HCT116 (cell line): ENCODE results near the gene ZNRF3. TPM values are rescaled to one million over a fixed set of nuclear protein-coding genes. Genes with fewer than 3 reads are reported as not detected.

Experiments used
- ATAC-seq: fragments of 200-7000 bp; cut with Tn5 transposase; 2 replicates; pipeline ENCODE4 v1.9.1; 2020; ENCODE audit warnings: mild to moderate bottlenecking, moderate library complexity
- BruUV-seq: library from RNA; stranded (reverse); fragments of 400-500 nt; replicated peaks from 2 replicates; lab custom pipeline; 2021; lab: Mats Ljungman, UMichigan
- CTCF ChIA-PET: fragments of 300-600 bp; sonication (Branson Sonifier 250); formaldehyde crosslinking; loops from one replicate; lab custom pipeline; 2021; ENCODE audit warnings: antibody characterized with exemption; lab: Charles Lee
- POLR2A ChIA-PET: fragments of 300-600, 350-600 bp; sonication (Branson Sonifier 250); formaldehyde crosslinking; loops from one replicate; lab custom pipeline; 2021; ENCODE audit warnings: antibody characterized with exemption; lab: Charles Lee
- RAD21 ChIA-PET, 2 experiments: fragments of 300-600 bp; sonication (Branson Sonifier 250); formaldehyde crosslinking; loops; one replicate each; lab custom pipeline; 2023; ENCODE audit warnings: low total read pairs in 2 of 2; ENCODE audit not compliant: uncharacterized antibody in 2 of 2, unreplicated experiment in 2 of 2, low non-redundant PET in 1 of 2; lab: Charles Lee
- DNase-seq: peaks from one replicate; pipeline ENCODE4 v3.0.0-alpha.2; 2010; ENCODE audit warnings: low read depth, low spot score
- H2AFZ ChIP-seq: fragments of 200-600 bp; shearing (Covaris generic), sonication (generic); 2 replicates; pipeline ENCODE4 v1.6.1; 2017; ENCODE audit warnings: low read depth, mixed run types, mixed read lengths, antibody characterized with exemption, low read length; ENCODE audit not compliant: poor library complexity, severe bottlenecking
- H3K27ac ChIP-seq: 2 replicates; pipeline ENCODE4 v1.5.1; 2012; ENCODE audit warnings: low read depth, low read length
- H3K27me3 ChIP-seq: fragments of 200-600 bp; sonication (generic); 2 replicates; pipeline ENCODE4 v1.6.1; 2016; ENCODE audit warnings: mixed run types, low read length, mixed read lengths; ENCODE audit not compliant: insufficient read depth
- H3K36me3 ChIP-seq, 2 experiments: fragments of 200-500 bp in 1 of 2; fragments of 200-600 bp in 1 of 2; sonication (Bioruptor generic) in 1 of 2; sonication (generic) in 1 of 2; 2 replicates each; pipeline versions ENCODE4 v1.5.1 to v1.6.1; 2014 to 2016; ENCODE audit warnings: low read length in 2 of 2, inconsistent platforms in 1 of 2, mixed read lengths in 1 of 2, mixed run types in 1 of 2; ENCODE audit not compliant: insufficient read depth in 2 of 2, control insufficient read depth in 1 of 2
- H3K4me1 ChIP-seq, 2 experiments: fragments of 200-600 bp in 1 of 2; sonication (generic) in 1 of 2; 2 replicates each; pipeline versions ENCODE4 v1.5.1 to v1.6.1; 2012 to 2017; ENCODE audit warnings: low read length in 2 of 2, inconsistent platforms in 1 of 2, mild to moderate bottlenecking in 1 of 2, mixed read lengths in 1 of 2, mixed run types in 1 of 2, moderate library complexity in 1 of 2; ENCODE audit not compliant: insufficient read depth in 2 of 2, control insufficient read depth in 1 of 2
- H3K4me2 ChIP-seq: fragments of 200-600 bp; sonication (generic); 2 replicates; pipeline ENCODE4 v1.6.1; 2017; ENCODE audit warnings: mixed run types, low read length, mixed read lengths
- H3K4me3 ChIP-seq, 2 experiments: fragments of 200-600 bp in 1 of 2; sonication (generic) in 1 of 2; replicated peaks in 1 of 2; 2 replicates each; pipeline ENCODE4 v1.5.1; 2011 to 2016; ENCODE audit warnings: low read length in 2 of 2, control low read depth in 1 of 2, low read depth in 1 of 2, mild to moderate bottlenecking in 1 of 2, mixed read lengths in 1 of 2, mixed run types in 1 of 2
- H3K79me2 ChIP-seq: fragments of 200-600 bp; sonication (generic); 2 replicates; pipeline ENCODE4 v1.6.1; 2017; ENCODE audit warnings: mild to moderate bottlenecking, mixed run types, low read length, moderate library complexity, mixed read lengths; ENCODE audit not compliant: insufficient read depth
- H3K9ac ChIP-seq: fragments of 200-600 bp; sonication (generic); 2 replicates; pipeline ENCODE4 v1.6.1; 2016; ENCODE audit warnings: low read length, mixed read lengths
- H3K9me2 ChIP-seq: fragments of 200-600 bp; sonication (generic), shearing (Covaris generic); 2 replicates; pipeline ENCODE4 v1.6.1; 2017; ENCODE audit warnings: mixed run types, mild to moderate bottlenecking, moderate library complexity; ENCODE audit not compliant: insufficient read depth
- H3K9me3 ChIP-seq, 2 experiments: fragments of 200-500 bp in 1 of 2; fragments of 200-600 bp in 1 of 2; sonication (Bioruptor generic) in 1 of 2; sonication (generic) in 1 of 2; 2 replicates each; pipeline ENCODE4 v1.6.1; 2014 to 2017; ENCODE audit warnings: low read length in 2 of 2, mixed read lengths in 2 of 2, inconsistent platforms in 1 of 2, low read depth in 1 of 2, mild to moderate bottlenecking in 1 of 2, mixed run types in 1 of 2, moderate library complexity in 1 of 2; ENCODE audit not compliant: control insufficient read depth in 1 of 2, insufficient read depth in 1 of 2
- H4K20me1 ChIP-seq: fragments of 200-600 bp; sonication (generic), shearing (Covaris generic); 2 replicates; pipeline ENCODE4 v1.6.1; 2017; ENCODE audit warnings: mixed run types, mild to moderate bottlenecking, moderate library complexity; ENCODE audit not compliant: insufficient read depth
- ATF3 ChIP-seq: IDR thresholded peaks from 2 replicates; pipeline ENCODE4 v1.6.1; 2012
- CBX3 ChIP-seq: IDR thresholded peaks from 2 replicates; pipeline ENCODE4 v1.6.1; 2012; ENCODE audit warnings: low read depth
- EGR1 ChIP-seq: IDR thresholded peaks from 2 replicates; pipeline ENCODE4 v1.6.1; 2012; ENCODE audit warnings: low read depth
- EZH2 ChIP-seq: fragments of 200-600 bp; sonication (generic); IDR thresholded peaks from 2 replicates; pipeline ENCODE4 v1.6.1; 2017; ENCODE audit warnings: antibody characterized with exemption, mixed run types
- EZH2phosphoT487 ChIP-seq: fragments of 200-600 bp; IDR thresholded peaks from 2 replicates; pipeline ENCODE4 v1.6.1; 2018; ENCODE audit warnings: antibody characterized with exemption, borderline replicate concordance
- FOSL1 ChIP-seq: IDR thresholded peaks from 2 replicates; pipeline ENCODE4 v1.6.1; 2012; ENCODE audit warnings: low read depth
- JUND ChIP-seq: IDR thresholded peaks from 2 replicates; pipeline ENCODE4 v1.6.1; 2012
- MAX ChIP-seq: IDR thresholded peaks from 2 replicates; pipeline ENCODE4 v1.6.1; 2012
- POLR2A ChIP-seq: IDR thresholded peaks from 2 replicates; pipeline ENCODE4 v1.7.0; 2011; ENCODE audit warnings: borderline replicate concordance; ENCODE audit not compliant: insufficient read depth, insufficient read length; ENCODE audit errors: extremely low read depth
- POLR2AphosphoS5 ChIP-seq: IDR thresholded peaks from 2 replicates; pipeline ENCODE4 v1.6.1; 2011; ENCODE audit warnings: mild to moderate bottlenecking, low read depth, low read length, moderate library complexity
- RAD21 ChIP-seq: IDR thresholded peaks from 2 replicates; pipeline ENCODE4 v1.6.1; 2012; ENCODE audit warnings: low read depth, mild to moderate bottlenecking
- SIN3A ChIP-seq: IDR thresholded peaks from 2 replicates; pipeline ENCODE4 v1.6.1; 2012; ENCODE audit warnings: low read depth
- SRF ChIP-seq: IDR thresholded peaks from 2 replicates; pipeline ENCODE4 v1.6.1; 2012; ENCODE audit warnings: low read depth
- YY1 ChIP-seq: IDR thresholded peaks from 2 replicates; pipeline ENCODE4 v1.6.1; 2011; ENCODE audit warnings: low read length, low read depth, moderate library complexity, mild to moderate bottlenecking; ENCODE audit not compliant: insufficient replicate concordance; ENCODE audit errors: extremely low read depth
- ZFX ChIP-seq: fragments of 450-650 bp; IDR thresholded peaks from 2 replicates; pipeline ENCODE4 v1.6.1; 2017
- intact Hi-C: fragments of 100-400 bp; cut with micrococcal nuclease; formaldehyde crosslinking; loops from 2 replicates; pipeline ENCODE4 v1.10.0; 2022
- total RNA-seq: library from RNA; stranded (reverse); gene quantifications from one replicate; pipeline ENCODE4 v1.2.1, GENCODE V29; 2021; ENCODE audit not compliant: unreplicated experiment
- TF ChIP-seq, protein P1 (sequence below), 3 experiments: fragments of 200-600 bp in 1 of 3; sonication (generic) in 1 of 3; IDR thresholded peaks in 2 of 3; conservative IDR thresholded peaks in 1 of 3; 2 replicates each; pipeline ENCODE4 v1.5.1; 2012 to 2017; ENCODE audit warnings: low read depth in 2 of 3, low read length in 2 of 3, antibody characterized with exemption in 1 of 3, borderline replicate concordance in 1 of 3, control low read depth in 1 of 3, mild to moderate bottlenecking in 1 of 3, mixed read lengths in 1 of 3, mixed run types in 1 of 3, moderate library complexity in 1 of 3; ENCODE audit not compliant: insufficient read depth in 1 of 3

ZNRF3 gene
- total RNA-seq, 1 experiment from 2014 or later = 12.2 TPM

DNA sequence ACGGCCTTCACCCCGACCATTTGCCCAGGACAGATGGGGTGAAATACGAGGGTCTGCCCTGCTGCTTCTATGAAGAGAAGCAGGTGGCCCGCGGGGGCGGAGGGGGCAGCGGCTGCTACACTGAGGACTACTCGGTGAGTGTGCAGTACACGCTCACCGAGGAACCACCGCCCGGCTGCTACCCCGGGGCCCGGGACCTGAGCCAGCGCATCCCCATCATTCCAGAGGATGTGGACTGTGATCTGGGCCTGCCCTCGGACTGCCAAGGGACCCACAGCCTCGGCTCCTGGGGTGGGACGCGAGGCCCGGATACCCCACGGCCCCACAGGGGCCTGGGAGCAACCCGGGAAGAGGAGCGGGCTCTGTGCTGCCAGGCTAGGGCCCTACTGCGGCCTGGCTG is 167.1 kb downstream of the ZNRF3 start:
- H2AFZ ChIP-seq = no peak overlapping the region
- ChIA-PET CTCF (no interaction called here), RAD21 (no interaction called here), POLR2A (no interaction called here)
- ATAC-seq (no peak), DNase-seq (no peak)
- H3K4me3 ChIP-seq = no peak overlapping the region
- no peak for TF ChIP-seq ZFX
- TF ChIP-seq SIN3A = no peak
- TF ChIP-seq, protein P1, sequence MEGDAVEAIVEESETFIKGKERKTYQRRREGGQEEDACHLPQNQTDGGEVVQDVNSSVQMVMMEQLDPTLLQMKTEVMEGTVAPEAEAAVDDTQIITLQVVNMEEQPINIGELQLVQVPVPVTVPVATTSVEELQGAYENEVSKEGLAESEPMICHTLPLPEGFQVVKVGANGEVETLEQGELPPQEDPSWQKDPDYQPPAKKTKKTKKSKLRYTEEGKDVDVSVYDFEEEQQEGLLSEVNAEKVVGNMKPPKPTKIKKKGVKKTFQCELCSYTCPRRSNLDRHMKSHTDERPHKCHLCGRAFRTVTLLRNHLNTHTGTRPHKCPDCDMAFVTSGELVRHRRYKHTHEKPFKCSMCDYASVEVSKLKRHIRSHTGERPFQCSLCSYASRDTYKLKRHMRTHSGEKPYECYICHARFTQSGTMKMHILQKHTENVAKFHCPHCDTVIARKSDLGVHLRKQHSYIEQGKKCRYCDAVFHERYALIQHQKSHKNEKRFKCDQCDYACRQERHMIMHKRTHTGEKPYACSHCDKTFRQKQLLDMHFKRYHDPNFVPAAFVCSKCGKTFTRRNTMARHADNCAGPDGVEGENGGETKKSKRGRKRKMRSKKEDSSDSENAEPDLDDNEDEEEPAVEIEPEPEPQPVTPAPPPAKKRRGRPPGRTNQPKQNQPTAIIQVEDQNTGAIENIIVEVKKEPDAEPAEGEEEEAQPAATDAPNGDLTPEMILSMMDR (IDR thresholded peaks at IDR 0.05 in 2 of 3, conservative IDR thresholded peaks at IDR 0.05 in 1 of 3; ENCODE audit: borderline replicate concordance in 1 of 3, insufficient read depth in 1 of 3, low read depth in 2 of 3, low read length in 2 of 3) = no peak
- TF ChIP-seq POLR2A = no peak
- no peak for TF ChIP-seq EZH2
- no peak for TF ChIP-seq CBX3
- TF ChIP-seq RAD21 = no peak
- TF ChIP-seq POLR2AphosphoS5 = no peak
- TF ChIP-seq FOSL1 = no peak
- no peak for TF ChIP-seq SRF
- TF ChIP-seq MAX = no peak
- TF ChIP-seq EGR1 = no peak
- no peak for TF ChIP-seq EZH2phosphoT487
- no peak for TF ChIP-seq YY1
- TF ChIP-seq ATF3 = no peak
- TF ChIP-seq JUND = no peak
- no TSS peak for BruUV-seq
- no peaks in the 10 kb centered on the region for H3K9me2 ChIP-seq
- H3K4me2 ChIP-seq = no peak overlapping the region
- H3K79me2 ChIP-seq = no peaks in the 10 kb centered on the region
- no peaks in the 10 kb centered on the region for H3K9me3 ChIP-seq
- no peaks in the 10 kb centered on the region for H3K27me3 ChIP-seq
- H4K20me1 ChIP-seq = no peaks in the 10 kb centered on the region
- intact Hi-C loops = no loop called here
- peaks cover 5 to 22% of the 10 kb centered on the region in 2 experiments; a peak in 2 of 4 replicates for H3K36me3 ChIP-seq
- no peaks in the 10 kb centered on the region for H3K4me1 ChIP-seq
- no peak overlapping the region for H3K27ac ChIP-seq
- no peak overlapping the region for H3K9ac ChIP-seq
